HG02840 (cell line): Measurements from ENCODE around the gene RIMBP2.

Source experiments
- ATAC-seq: cut with Tn5 transposase; IDR thresholded peaks from one replicate; pipeline ENCODE4 v1.9.1; 2021; ENCODE audit warnings: mild to moderate bottlenecking, moderate library complexity, moderate number of reproducible peaks; ENCODE audit not compliant: unreplicated experiment, low FRiP score

Gene RIMBP2

GRCh38 chr12:130478786-130479185 is 237.3 kb downstream of the RIMBP2 start:
- ATAC-seq: no peak

GRCh38 chr12:130477701-130478100 is 238.4 kb downstream of the RIMBP2 start:
- ATAC-seq: no peak

- ATAC-seq: no peak
Measured at GRCh38 chr12:130477266-130477665, 238.8 kb downstream of the RIMBP2 start.

- no peak for ATAC-seq
Measured at GRCh38 chr12:130476451-130477135, 239.5 kb downstream of the RIMBP2 start.

- no peak for ATAC-seq
Measured at GRCh38 chr12:130474599-130475269, 241.4 kb downstream of the RIMBP2 start.

GRCh38 chr12:130473266-130473665 is 242.8 kb downstream of the RIMBP2 start:
- ATAC-seq: no peak

GRCh38 chr12:130470969-130471368 is 245.1 kb downstream of the RIMBP2 start:
- no peak for ATAC-seq

GRCh38 chr12:130469552-130469951 is 246.5 kb downstream of the RIMBP2 start:
- ATAC-seq: no peak

GRCh38 chr12:130468700-130469245 is 247.3 kb downstream of the RIMBP2 start:
- no peak for ATAC-seq

GRCh38 chr12:130468186-130468585 is 247.9 kb downstream of the RIMBP2 start:
- ATAC-seq: no peak

- no peak for ATAC-seq
Measured at GRCh38 chr12:130465626-130466025, 250.5 kb downstream of the RIMBP2 start.

GRCh38 chr12:130465046-130465445 is 251.1 kb downstream of the RIMBP2 start:
- no peak for ATAC-seq

- no peak for ATAC-seq
Measured at GRCh38 chr12:130463818-130464670, 252.1 kb downstream of the RIMBP2 start.

- no peak for ATAC-seq
Measured at GRCh38 chr12:130463275-130463658, 252.8 kb downstream of the RIMBP2 start.

GRCh38 chr12:130462558-130463274 is 253.4 kb downstream of the RIMBP2 start:
- ATAC-seq: no peak

- ATAC-seq: no peak
Measured at GRCh38 chr12:130461839-130462557, 254.1 kb downstream of the RIMBP2 start.

- ATAC-seq: no peak
Measured at GRCh38 chr12:130461447-130461815, 254.7 kb downstream of the RIMBP2 start.

- ATAC-seq: no peak
Measured at GRCh38 chr12:130460611-130461446, 255.3 kb downstream of the RIMBP2 start.

- no peak for ATAC-seq
Measured at GRCh38 chr12:130459916-130460315, 256.2 kb downstream of the RIMBP2 start.
